K562 (cell line): ENCODE measurements around the gene SERPINH1. TPM values are rescaled to one million over a fixed set of nuclear protein-coding genes. Genes with fewer than 3 reads are reported as not detected.

Source experiments
- ARID4B ChIP-seq: sonication (generic); formaldehyde crosslinking; IDR thresholded peaks from 2 replicates; pipeline ENCODE4 v1.8.0; 2022; ENCODE audit warnings: mild to moderate bottlenecking, missing genetic modification reagents
- BRCA1 ChIP-seq, 2 experiments: fragments of 450-650 bp in 1 of 2; sonication (generic) in 1 of 2; formaldehyde crosslinking in 1 of 2; IDR thresholded peaks; 2 replicates each; pipeline versions ENCODE4 v1.5.0 to v1.6.1; 2017 to 2020; ENCODE audit warnings: mild to moderate bottlenecking in 1 of 2, missing genetic modification reagents in 1 of 2
- CCAR2 ChIP-seq: fragments of 200-400 bp; formaldehyde crosslinking; IDR thresholded peaks from 2 replicates; pipeline ENCODE4 v1.6.1; 2017; ENCODE audit warnings: mild to moderate bottlenecking, low read depth, low read length
- COPS2 ChIP-seq: fragments of 450-650 bp; conservative IDR thresholded peaks from 2 replicates; pipeline ENCODE4 v1.6.1; 2016; ENCODE audit warnings: mild to moderate bottlenecking, moderate library complexity
- DACH1 ChIP-seq: fragments of 450-650 bp; IDR thresholded peaks from 2 replicates; pipeline ENCODE4 v1.6.1; 2018; ENCODE audit not compliant: partially characterized antibody
- ETV5 ChIP-seq: sonication (generic); formaldehyde crosslinking; IDR thresholded peaks from 2 replicates; pipeline ENCODE4 v1.4.0; 2020; ENCODE audit warnings: low read depth, mild to moderate bottlenecking, missing genetic modification reagents
- FOXP1 ChIP-seq: sonication (generic); formaldehyde crosslinking; IDR thresholded peaks from 2 replicates; pipeline ENCODE4 v1.8.0; 2022; ENCODE audit warnings: mild to moderate bottlenecking, missing genetic modification reagents
- JUND ChIP-seq, 2 experiments: IDR thresholded peaks; 2 replicates in 1 of 2; 3 replicates in 1 of 2; pipeline ENCODE4 v1.6.1; 2011; ENCODE audit warnings: borderline replicate concordance in 2 of 2, low read depth in 2 of 2, low read length in 2 of 2, improper control_type of control experiment in 1 of 2, missing biosample characterization in 1 of 2, missing genetic modification characterization in 1 of 2, missing genetic modification reagents in 1 of 2
- KLF1 ChIP-seq: fragments of 450-650 bp; IDR thresholded peaks from 2 replicates; pipeline ENCODE4 v1.6.1; 2016; ENCODE audit warnings: missing genetic modification characterization, missing compliant biosample characterization
- MBD2 ChIP-seq: sonication (generic); IDR thresholded peaks from 2 replicates; pipeline ENCODE4 v1.6.1; 2016; ENCODE audit warnings: low read depth, borderline replicate concordance
- MEIS2 ChIP-seq: fragments of 450-650 bp; IDR thresholded peaks from 2 replicates; pipeline ENCODE4 v1.6.1; 2014; ENCODE audit warnings: mild to moderate bottlenecking; ENCODE audit not compliant: partially characterized antibody
- MYC ChIP-seq, 2 experiments: fragments of 250-450 bp in 1 of 2; sonication (Bioruptor Pico) in 1 of 2; IDR thresholded peaks; 2 replicates each; pipeline versions ENCODE4 v1.5.1 to v1.6.1; 2012 to 2021; ENCODE audit warnings: low read depth in 2 of 2, borderline replicate concordance in 1 of 2, improper control_type of control experiment in 1 of 2, low read length in 1 of 2, mild to moderate bottlenecking in 1 of 2, moderate library complexity in 1 of 2
- NR2C2 ChIP-seq, 2 experiments: fragments of 200-800 bp in 1 of 2; sonication (Bioruptor generic) in 1 of 2; sonication (generic) in 1 of 2; formaldehyde crosslinking in 1 of 2; IDR thresholded peaks; 2 replicates each; pipeline versions ENCODE4 v1.6.1 to v1.8.0; 2016 to 2022; ENCODE audit warnings: mild to moderate bottlenecking in 1 of 2, missing compliant biosample characterization in 1 of 2, missing genetic modification characterization in 1 of 2, missing genetic modification reagents in 1 of 2
- POLR3A ChIP-seq: IDR thresholded peaks from 2 replicates; pipeline ENCODE4 v1.6.1; 2011; ENCODE audit warnings: borderline replicate concordance, mild to moderate bottlenecking, moderate library complexity; ENCODE audit not compliant: insufficient read length, insufficient read depth; ENCODE audit errors: extremely low read depth
- RUNX1 ChIP-seq: sonication (generic); IDR thresholded peaks from 2 replicates; pipeline ENCODE4 v1.6.1; 2016; ENCODE audit warnings: antibody characterized with exemption, low read depth
- STAT5B ChIP-seq: fragments of 250-450 bp; sonication (Bioruptor Pico); IDR thresholded peaks from 2 replicates; pipeline ENCODE4 v1.8.0; 2021; ENCODE audit warnings: mild to moderate bottlenecking, inconsistent platforms
- TCF7 ChIP-seq: sonication (generic); IDR thresholded peaks from 2 replicates; pipeline ENCODE4 v1.6.1; 2016; ENCODE audit warnings: antibody characterized with exemption, borderline replicate concordance
- USF2 ChIP-seq: sonication (generic); formaldehyde crosslinking; IDR thresholded peaks from 2 replicates; pipeline ENCODE4 v1.5.0; 2020; ENCODE audit warnings: missing genetic modification reagents
- ZFP30 ChIP-seq: fragments of 250-450 bp; sonication (Bioruptor Pico); IDR thresholded peaks from 2 replicates; pipeline ENCODE4 v1.8.0; 2022; ENCODE audit warnings: moderate library complexity, mild to moderate bottlenecking, inconsistent platforms, borderline replicate concordance
- ZNF23 ChIP-seq: fragments of 250-450 bp; sonication (Bioruptor Pico); IDR thresholded peaks from 2 replicates; pipeline ENCODE4 v1.4.0; 2020; ENCODE audit warnings: mild to moderate bottlenecking
- ZNF274 ChIP-seq: IDR thresholded peaks from 2 replicates; pipeline ENCODE4 v1.6.1; 2011; ENCODE audit warnings: low read depth, mild to moderate bottlenecking, low read length, moderate library complexity, borderline replicate concordance
- ZNF431 ChIP-seq: sonication (generic); formaldehyde crosslinking; IDR thresholded peaks from 2 replicates; pipeline ENCODE4 v1.8.0; 2022; ENCODE audit warnings: mild to moderate bottlenecking, missing genetic modification reagents
- ZNF717 ChIP-seq: fragments of 250-450 bp; sonication (Bioruptor Pico); IDR thresholded peaks from 2 replicates; pipeline ENCODE4 v1.5.0; 2021
- polyA plus RNA-seq, 8 experiments: library from polyadenylated mRNA; depleted of rRNA in 4 of 8; stranded (reverse) in 5 of 8; unstranded in 3 of 8; fragments of >200 nt; fragmentation: Nextera tagmentation in 2 of 8; fragmentation: Illumina TruSeq in 1 of 8; extraction: Ambion mirVana in 2 of 8; extraction: Trizol in 1 of 8; gene quantifications; 2 replicates each; pipeline versions ENCODE4 v1.2.1 to v1.2.3, GENCODE V29; 2011 to 2014; ENCODE audit warnings: inconsistent platforms in 1 of 8, missing spikeins in 1 of 8
- total RNA-seq, 7 experiments: library from RNA; depleted of rRNA in 6 of 7; stranded (reverse); fragments of >200 nt in 6 of 7; fragmentation: Illumina TruSeq in 2 of 7; extraction: Trizol in 2 of 7; gene quantifications; 2 replicates each; pipeline versions ENCODE4 v1.2.1 to v1.2.3, GENCODE V29; 2011 to 2021; ENCODE audit warnings: low replicate concordance in 1 of 7

SERPINH1 gene
- total and polyA plus RNA-seq, 9 of the 15 experiments (the other 6 are each of a cell fraction or from before 2014, with no cell fraction given) = 2.8 to 106 (median 67.9) TPM

- no peak for TF ChIP-seq ZNF23 (CRISPR knock-in tag)
- no peak for TF ChIP-seq BRCA1 (IDR thresholded peaks at IDR 0.05)
- TF ChIP-seq BRCA1 (CRISPR knock-in tag; IDR thresholded peaks at IDR 0.05) = no peak
- peak; percentile 43; the same call in 1 of the 2 replicates for TF ChIP-seq JUND (IDR thresholded peaks at IDR 0.05; ENCODE audit: borderline replicate concordance, low read depth, low read length)
- TF ChIP-seq JUND (tag; IDR thresholded peaks at IDR 0.05; ENCODE audit: borderline replicate concordance, low read depth, low read length) = no peak
- TF ChIP-seq MBD2 = peak; percentile 25; the same call in 1 of the 2 replicates
- TF ChIP-seq ZNF274 = no peak
- TF ChIP-seq FOXP1 (CRISPR knock-in tag) = no peak
- TF ChIP-seq DACH1 = no peak
- TF ChIP-seq POLR3A = no peak
- no peak for TF ChIP-seq ETV5
- no peak for TF ChIP-seq USF2 (CRISPR knock-in tag)
- TF ChIP-seq MEIS2 = no peak
- TF ChIP-seq ZNF717 (CRISPR knock-in tag) = no peak
- TF ChIP-seq MYC (IDR thresholded peaks at IDR 0.05; ENCODE audit: low read depth, low read length) = peak; percentile 87
- no peak for TF ChIP-seq MYC (CRISPR knock-in tag; IDR thresholded peaks at IDR 0.05; ENCODE audit: borderline replicate concordance, low read depth)
- TF ChIP-seq STAT5B (CRISPR knock-in tag) = no peak
- TF ChIP-seq KLF1 (tag) = no peak
- no peak for TF ChIP-seq ARID4B (CRISPR knock-in tag)
- TF ChIP-seq ZNF431 (CRISPR knock-in tag) = no peak
- TF ChIP-seq ZFP30 = no peak
- no peak for TF ChIP-seq COPS2
- TF ChIP-seq NR2C2 (CRISPR knock-in tag; IDR thresholded peaks at IDR 0.05) = no peak
- peak; percentile 46 for TF ChIP-seq NR2C2 (tag; IDR thresholded peaks at IDR 0.05)
- no peak for TF ChIP-seq TCF7
- no peak for TF ChIP-seq CCAR2
- TF ChIP-seq RUNX1 = no peak
Measured at GRCh38 chr11:75554258-75555022, 7.6 kb upstream of the SERPINH1 start (continued).
